ENCODE results near the gene ZHX3.
"Not testable (repeated sequence)": the region's sequence is repeated elsewhere in the genome, so short reads cannot be mapped to it uniquely, and the experiment has no call there.

ZHX3 gene

GRCh38 chr20:41138475-41139226, 178.9 kb downstream of the ZHX3 start:
- peak overlapping the region; percentile 88 for H3K27ac ChIP-seq (ENCODE audit: insufficient read depth, low read length, poor library complexity, severe bottlenecking)
- DNase-seq: peak in 2 of 3 donors; percentile 29 to 40

GRCh38 chr20:41137614-41138474, 179.7 kb downstream of the ZHX3 start:
- Histone ChIP-seq H3K9me3 (ENCODE audit: control insufficient read depth, low read length) (no peaks in the 10 kb centered on the region), H3K27ac (ENCODE audit: insufficient read depth, low read length, poor library complexity, severe bottlenecking) (peak overlapping the region; percentile 88), H3K4me1 (ENCODE audit: control insufficient read depth, insufficient read depth, low read length, poor library complexity, severe bottlenecking) (peaks cover 37% of the 10 kb centered on the region), H3K36me3 (ENCODE audit: control insufficient read depth, insufficient read depth, low read length) (no peaks in the 10 kb centered on the region), H3K27me3 (replicated peaks; ENCODE audit: control insufficient read depth, insufficient read depth, low read length, poor library complexity, severe bottlenecking) (no peaks in the 10 kb centered on the region), H3K4me3 (ENCODE audit: insufficient read depth, low read depth, low read length, poor library complexity, severe bottlenecking) (peak overlapping the region; percentile 66)
- peak; percentile 49 to 63 (median 55) for DNase-seq

More at GRCh38 chr20:41138475-41139226, 178.9 kb downstream of the ZHX3 start:
- Histone ChIP-seq H3K4me3 (ENCODE audit: insufficient read depth, low read depth, low read length, poor library complexity, severe bottlenecking) (peak overlapping the region; percentile 66), H3K9me3 (ENCODE audit: control insufficient read depth, low read length) (no peaks in the 10 kb centered on the region), H3K27me3 (replicated peaks; ENCODE audit: control insufficient read depth, insufficient read depth, low read length, poor library complexity, severe bottlenecking) (no peaks in the 10 kb centered on the region), H3K4me1 (ENCODE audit: control insufficient read depth, insufficient read depth, low read length, poor library complexity, severe bottlenecking) (peaks cover 45% of the 10 kb centered on the region), H3K36me3 (ENCODE audit: control insufficient read depth, insufficient read depth, low read length) (no peaks in the 10 kb centered on the region)

- Histone ChIP-seq H3K27me3 (replicated peaks; ENCODE audit: control insufficient read depth, insufficient read depth, low read length, poor library complexity, severe bottlenecking) (no peaks in the 10 kb centered on the region), H3K9me3 (ENCODE audit: control insufficient read depth, low read length) (no peaks in the 10 kb centered on the region), H3K27ac (ENCODE audit: insufficient read depth, low read length, poor library complexity, severe bottlenecking) (peak within 1 kb of the TSS; percentile 88), H3K4me1 (ENCODE audit: control insufficient read depth, insufficient read depth, low read length, poor library complexity, severe bottlenecking) (peaks cover 28% of the 10 kb centered on the region), H3K36me3 (ENCODE audit: control insufficient read depth, insufficient read depth, low read length) (no peaks in the 10 kb centered on the region), H3K4me3 (ENCODE audit: insufficient read depth, low read depth, low read length, poor library complexity, severe bottlenecking) (peak within 1 kb of the TSS; percentile 66)
- DNase-seq: peak; percentile 69 to 81 (median 75)
Measured at GRCh38 chr20:41136680-41137613, 180.6 kb downstream of the ZHX3 start, which contains the start of gene PLCG1. Gene PLCG1, plus strand, starts transcription at chr20:41137543. Its CDS starts 99 bp downstream, at chr20:41137642.

GRCh38 chr20:41135888-41136679, 181.4 kb downstream of the ZHX3 start:
- Histone ChIP-seq H3K9me3 (ENCODE audit: control insufficient read depth, low read length) (no peaks in the 10 kb centered on the region), H3K27ac (ENCODE audit: insufficient read depth, low read length, poor library complexity, severe bottlenecking) (peak overlapping the region; percentile 85), H3K4me1 (ENCODE audit: control insufficient read depth, insufficient read depth, low read length, poor library complexity, severe bottlenecking) (peaks cover 19% of the 10 kb centered on the region), H3K4me3 (ENCODE audit: insufficient read depth, low read depth, low read length, poor library complexity, severe bottlenecking) (peak overlapping the region; percentile 66), H3K36me3 (ENCODE audit: control insufficient read depth, insufficient read depth, low read length) (no peaks in the 10 kb centered on the region), H3K27me3 (replicated peaks; ENCODE audit: control insufficient read depth, insufficient read depth, low read length, poor library complexity, severe bottlenecking) (no peaks in the 10 kb centered on the region)
- DNase-seq: no peak

- peak; percentile 36 to 52 (median 42) for DNase-seq
Measured at GRCh38 chr20:41135187-41135887, 182.2 kb downstream of the ZHX3 start.

GRCh38 chr20:41134362-41135186, 183.0 kb downstream of the ZHX3 start:
- Histone ChIP-seq H3K27ac (ENCODE audit: insufficient read depth, low read length, poor library complexity, severe bottlenecking) (no peak overlapping the region), H3K9me3 (ENCODE audit: control insufficient read depth, low read length) (no peaks in the 10 kb centered on the region)

More at GRCh38 chr20:41135187-41135887, 182.2 kb downstream of the ZHX3 start:
- Histone ChIP-seq H3K9me3 (ENCODE audit: control insufficient read depth, low read length) (no peaks in the 10 kb centered on the region), H3K27ac (ENCODE audit: insufficient read depth, low read length, poor library complexity, severe bottlenecking) (no peak overlapping the region), H3K4me3 (ENCODE audit: insufficient read depth, low read depth, low read length, poor library complexity, severe bottlenecking) (no peak overlapping the region), H3K36me3 (ENCODE audit: control insufficient read depth, insufficient read depth, low read length) (no peaks in the 10 kb centered on the region), H3K27me3 (replicated peaks; ENCODE audit: control insufficient read depth, insufficient read depth, low read length, poor library complexity, severe bottlenecking) (no peaks in the 10 kb centered on the region), H3K4me1 (ENCODE audit: control insufficient read depth, insufficient read depth, low read length, poor library complexity, severe bottlenecking) (peaks cover 12% of the 10 kb centered on the region)

GRCh38 chr20:41133709-41134361, 183.7 kb downstream of the ZHX3 start:
- no peak overlapping the region for H3K4me3 ChIP-seq (ENCODE audit: insufficient read depth, low read depth, low read length, poor library complexity, severe bottlenecking)
- peaks cover 5% of the 10 kb centered on the region for H3K4me1 ChIP-seq (ENCODE audit: control insufficient read depth, insufficient read depth, low read length, poor library complexity, severe bottlenecking)
- no peaks in the 10 kb centered on the region for H3K27me3 ChIP-seq (replicated peaks; ENCODE audit: control insufficient read depth, insufficient read depth, low read length, poor library complexity, severe bottlenecking)
- peak; percentile 24 to 44 (median 40) for DNase-seq
- H3K9me3 ChIP-seq (ENCODE audit: control insufficient read depth, low read length): no peaks in the 10 kb centered on the region
- no peak overlapping the region for H3K27ac ChIP-seq (ENCODE audit: insufficient read depth, low read length, poor library complexity, severe bottlenecking)
- H3K36me3 ChIP-seq (ENCODE audit: control insufficient read depth, insufficient read depth, low read length): no peaks in the 10 kb centered on the region

More at GRCh38 chr20:41134362-41135186, 183.0 kb downstream of the ZHX3 start:
- no peaks in the 10 kb centered on the region for H3K36me3 ChIP-seq (ENCODE audit: control insufficient read depth, insufficient read depth, low read length)
- no peak for DNase-seq
- H3K27me3 ChIP-seq (replicated peaks; ENCODE audit: control insufficient read depth, insufficient read depth, low read length, poor library complexity, severe bottlenecking): no peaks in the 10 kb centered on the region
- H3K4me3 ChIP-seq (ENCODE audit: insufficient read depth, low read depth, low read length, poor library complexity, severe bottlenecking): no peak overlapping the region
- peaks cover 5% of the 10 kb centered on the region for H3K4me1 ChIP-seq (ENCODE audit: control insufficient read depth, insufficient read depth, low read length, poor library complexity, severe bottlenecking)

- H3K27me3 ChIP-seq (replicated peaks; ENCODE audit: control insufficient read depth, insufficient read depth, low read length, poor library complexity, severe bottlenecking); H3K27ac ChIP-seq (ENCODE audit: insufficient read depth, low read length, poor library complexity, severe bottlenecking); H3K36me3 ChIP-seq (ENCODE audit: control insufficient read depth, insufficient read depth, low read length); H3K9me3 ChIP-seq (ENCODE audit: control insufficient read depth, low read length); H3K4me1 ChIP-seq (ENCODE audit: control insufficient read depth, insufficient read depth, low read length, poor library complexity, severe bottlenecking); H3K4me3 ChIP-seq (ENCODE audit: insufficient read depth, low read depth, low read length, poor library complexity, severe bottlenecking); DNase-seq: not testable (repeated sequence)
Measured at GRCh38 chr20:41132388-41132775, 185.1 kb downstream of the ZHX3 start.
